GM23338 (cell line): Measurements from ENCODE around the gene ZACN. TPM values are rescaled to one million over a fixed set of nuclear protein-coding genes. Genes with fewer than 3 reads are reported as not detected.

ENCODE experiments used
- ATAC-seq: fragments of 200-7000 bp; cut with Tn5 transposase; 3 replicates; pipeline ENCODE4 v1.9.1; 2020
- DNase-seq: peaks from one replicate; pipeline ENCODE4 v3.0.0-alpha.2; 2015; ENCODE audit warnings: low spot score
- H2AFZ ChIP-seq: fragments of 200-600 bp; sonication (generic); 2 replicates; pipeline ENCODE4 v1.8.0; 2016; ENCODE audit warnings: antibody characterized with exemption, mild to moderate bottlenecking, moderate library complexity
- H3F3A ChIP-seq: fragments of 200-600 bp; sonication (generic); replicated peaks from 2 replicates; pipeline ENCODE4 v1.8.0; 2017; ENCODE audit warnings: antibody characterized with exemption, mixed run types, low read depth
- H3K27ac ChIP-seq: fragments of 200-600 bp; sonication (generic); 2 replicates; pipeline ENCODE4 v1.6.1; 2016; ENCODE audit warnings: low read depth
- H3K27me3 ChIP-seq: fragments of 200-600 bp; sonication (generic); 2 replicates; pipeline ENCODE4 v1.8.0; 2016; ENCODE audit warnings: mild to moderate bottlenecking, mixed run types, moderate library complexity; ENCODE audit not compliant: insufficient read depth
- H3K36me3 ChIP-seq: fragments of 200-600 bp; sonication (generic); 2 replicates; pipeline ENCODE4 v1.8.0; 2016; ENCODE audit warnings: mild to moderate bottlenecking; ENCODE audit not compliant: insufficient read depth
- H3K4me1 ChIP-seq: fragments of 200-600 bp; sonication (generic); 2 replicates; pipeline ENCODE4 v1.8.0; 2016; ENCODE audit warnings: mild to moderate bottlenecking, moderate library complexity; ENCODE audit not compliant: insufficient read depth
- H3K4me2 ChIP-seq: fragments of 200-600 bp; sonication (generic); 2 replicates; pipeline ENCODE4 v1.7.1; 2017; ENCODE audit warnings: mixed run types
- H3K4me3 ChIP-seq: fragments of 200-600 bp; sonication (generic); 2 replicates; pipeline ENCODE4 v1.6.1; 2016; ENCODE audit warnings: mixed run types
- H3K79me2 ChIP-seq: fragments of 200-600 bp; sonication (generic); replicated peaks from 2 replicates; pipeline ENCODE4 v1.8.0; 2017; ENCODE audit warnings: mild to moderate bottlenecking; ENCODE audit not compliant: insufficient read depth
- H3K9me2 ChIP-seq: fragments of 200-600 bp; sonication (generic); 2 replicates; pipeline ENCODE4 v1.8.0; 2017; ENCODE audit not compliant: insufficient read depth
- H4K20me1 ChIP-seq: fragments of 200-600 bp; sonication (generic); replicated peaks from 2 replicates; pipeline ENCODE4 v1.8.0; 2017; ENCODE audit warnings: mild to moderate bottlenecking; ENCODE audit not compliant: insufficient read depth
- H3K27ac Mint-ChIP-seq: 2 replicates; pipeline ENCODE4 v1.8.0; 2020; ENCODE audit warnings: inconsistent platforms, mild to moderate bottlenecking, moderate library complexity, mixed read lengths
- H3K27me3 Mint-ChIP-seq: 3 replicates; pipeline ENCODE4 v1.8.0; 2022; ENCODE audit warnings: low read depth, mild to moderate bottlenecking, moderate library complexity, mixed read lengths, inconsistent platforms; ENCODE audit not compliant: insufficient read depth, poor library complexity
- H3K36me3 Mint-ChIP-seq: 3 replicates; pipeline ENCODE4 v1.8.0; 2021; ENCODE audit warnings: low read depth, mild to moderate bottlenecking, inconsistent platforms, moderate library complexity, mixed read lengths
- H3K4me1 Mint-ChIP-seq: 3 replicates; pipeline ENCODE4 v1.8.0; 2020; ENCODE audit warnings: mild to moderate bottlenecking, inconsistent platforms, mixed read lengths
- H3K4me3 Mint-ChIP-seq: 3 replicates; pipeline ENCODE4 v1.8.0; 2021; ENCODE audit warnings: moderate library complexity, mild to moderate bottlenecking, inconsistent platforms, mixed read lengths
- H3K9me3 Mint-ChIP-seq: 3 replicates; pipeline ENCODE4 v1.8.0; 2020; ENCODE audit warnings: moderate library complexity, mild to moderate bottlenecking, inconsistent platforms, mixed read lengths
- CREB1 ChIP-seq: fragments of 250-450 bp; sonication (Bioruptor Pico); IDR thresholded peaks from 2 replicates; pipeline ENCODE4 v1.5.0; 2020; ENCODE audit warnings: low read depth, mild to moderate bottlenecking, moderate library complexity
- CTCF ChIP-seq, 2 experiments: fragments of 200-600 bp in 1 of 2; sonication (generic) in 1 of 2; conservative IDR thresholded peaks; 2 replicates each; pipeline versions ENCODE4 v1.5.1 to v1.6.1; 2016 to 2017; ENCODE audit warnings: antibody characterized with exemption in 2 of 2, low read depth in 2 of 2, mild to moderate bottlenecking in 2 of 2, moderate library complexity in 1 of 2
- EZH2 ChIP-seq: fragments of 200-600 bp; sonication (generic); IDR thresholded peaks from one replicate; pipeline ENCODE4 v1.8.0; 2017; ENCODE audit warnings: antibody characterized with exemption, mild to moderate bottlenecking, low read depth; ENCODE audit not compliant: unreplicated experiment
- EZH2phosphoT487 ChIP-seq: fragments of 200-600 bp; sonication (generic); IDR thresholded peaks from one replicate; pipeline ENCODE4 v1.8.1; 2018; ENCODE audit warnings: antibody characterized with exemption; ENCODE audit not compliant: unreplicated experiment
- JUNB ChIP-seq: IDR thresholded peaks from one replicate; pipeline ENCODE4 v1.6.1; 2016; ENCODE audit warnings: antibody characterized with exemption; ENCODE audit not compliant: unreplicated experiment
- NANOG ChIP-seq: IDR thresholded peaks from 2 replicates; pipeline ENCODE4 v1.6.1; 2016; ENCODE audit warnings: antibody characterized with exemption, borderline replicate concordance
- POLR2AphosphoS5 ChIP-seq: IDR thresholded peaks from 2 replicates; pipeline ENCODE4 v1.6.1; 2016; ENCODE audit warnings: antibody characterized with exemption, low read depth
- REST ChIP-seq: IDR thresholded peaks from one replicate; pipeline ENCODE4 v1.6.1; 2018; ENCODE audit warnings: antibody characterized with exemption; ENCODE audit not compliant: unreplicated experiment
- STAT1 ChIP-seq: IDR thresholded peaks from one replicate; pipeline ENCODE4 v1.6.1; 2016; ENCODE audit warnings: antibody characterized with exemption; ENCODE audit not compliant: unreplicated experiment
- ZNF114 ChIP-seq: fragments of 250-450 bp; sonication (Bioruptor Pico); IDR thresholded peaks from 2 replicates; pipeline ENCODE4 v1.5.0; 2020; ENCODE audit warnings: mild to moderate bottlenecking, moderate library complexity
- ZNF331 ChIP-seq: fragments of 250-450 bp; sonication (Bioruptor Pico); IDR thresholded peaks from 2 replicates; pipeline ENCODE4 v1.5.0; 2020; ENCODE audit warnings: low read depth, mild to moderate bottlenecking, moderate library complexity
- ZNF462 ChIP-seq: fragments of 250-450 bp; sonication (Bioruptor Pico); IDR thresholded peaks from 2 replicates; pipeline ENCODE4 v1.5.0; 2020; ENCODE audit warnings: mild to moderate bottlenecking, moderate library complexity
- polyA plus RNA-seq: library from polyadenylated mRNA; unstranded; fragments of >200 nt; fragmentation: Nextera tagmentation; extraction: Ambion mirVana; gene quantifications from 2 replicates; pipeline ENCODE4 v1.2.1, GENCODE V29; 2016
- total RNA-seq: library from RNA; depleted of rRNA; stranded (reverse); fragments of >200 nt; shearing (Covaris generic); gene quantifications from 2 replicates; pipeline ENCODE4 v1.2.3, GENCODE V29; 2014
- TF ChIP-seq, protein P1 (sequence below): IDR thresholded peaks from 2 replicates; pipeline ENCODE4 v1.6.1; 2016; ENCODE audit warnings: antibody characterized with exemption

ZACN gene
- total and polyA plus RNA-seq, 2 experiments from 2014 or later = 0.47 TPM; not detected in 1

- Histone ChIP-seq H3K9me2 (no peaks in the 10 kb centered on the region), H3F3A (peaks cover 20% of the 10 kb centered on the region), H3K79me2 (no peaks in the 10 kb centered on the region), H4K20me1 (no peaks in the 10 kb centered on the region; the same call in 1 of the 2 replicates), H3K27me3 (no peaks in the 10 kb centered on the region), H2AFZ (no peak overlapping the region), H3K4me2 (no peak overlapping the region), H3K4me3 (no peak overlapping the region), H3K36me3 (peaks cover 9% of the 10 kb centered on the region; the same call in 1 of the 2 replicates), H3K27ac (no peak overlapping the region), H3K4me1 (peaks cover 14% of the 10 kb centered on the region)
- Mint-ChIP-seq H3K9me3 (no peaks in the 10 kb centered on the region), H3K4me3 (no peak overlapping the region), H3K27ac (peak overlapping the region; percentile 58; the same call in 1 of the 2 replicates), H3K36me3 (peaks cover 17% of the 10 kb centered on the region), H3K4me1 (peaks cover 16% of the 10 kb centered on the region), H3K27me3 (peaks cover 10% of the 10 kb centered on the region)
- ATAC-seq (no peak), DNase-seq (no peak)
- TF ChIP-seq ZNF114 (CRISPR knock-in tag) (no peak), STAT1 (no peak), CREB1 (CRISPR knock-in tag) (no peak), NANOG (no peak), POLR2AphosphoS5 (no peak), CTCF (conservative IDR thresholded peaks at IDR 0.05; ENCODE audit: low read depth in 2 of 2) (no peak), REST (no peak), ZNF331 (CRISPR knock-in tag) (no peak), JUNB (no peak), EZH2 (no peak), ZNF462 (CRISPR knock-in tag) (no peak), EZH2phosphoT487 (no peak)
- TF ChIP-seq, protein P1, sequence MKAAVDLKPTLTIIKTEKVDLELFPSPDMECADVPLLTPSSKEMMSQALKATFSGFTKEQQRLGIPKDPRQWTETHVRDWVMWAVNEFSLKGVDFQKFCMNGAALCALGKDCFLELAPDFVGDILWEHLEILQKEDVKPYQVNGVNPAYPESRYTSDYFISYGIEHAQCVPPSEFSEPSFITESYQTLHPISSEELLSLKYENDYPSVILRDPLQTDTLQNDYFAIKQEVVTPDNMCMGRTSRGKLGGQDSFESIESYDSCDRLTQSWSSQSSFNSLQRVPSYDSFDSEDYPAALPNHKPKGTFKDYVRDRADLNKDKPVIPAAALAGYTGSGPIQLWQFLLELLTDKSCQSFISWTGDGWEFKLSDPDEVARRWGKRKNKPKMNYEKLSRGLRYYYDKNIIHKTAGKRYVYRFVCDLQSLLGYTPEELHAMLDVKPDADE = no peak
Measured at GRCh38 chr17:76034428-76035350, 44.3 kb upstream of the ZACN start.
